Adrenal gland (tissue), 5 donors: ENCODE results near the gene DCP2.

Experiments used
- CTCF ChIP-seq, 6 experiments: fragments of 450-650 bp in 4 of 6; fragments of 200-600 bp in 2 of 6; sonication (generic) in 1 of 6; IDR thresholded peaks; 1 replicate in 5 of 6; 2 replicates in 1 of 6; pipeline versions ENCODE4 v1.5.1 to v1.8.0; 2016 to 2021; ENCODE audit warnings: antibody characterized with exemption in 6 of 6, mild to moderate bottlenecking in 2 of 6, moderate library complexity in 1 of 6
- POLR2A ChIP-seq, 2 donors: fragments of 450-650 bp; IDR thresholded peaks; one replicate each; pipeline ENCODE4 v1.6.1; 2017; ENCODE audit warnings: antibody characterized with exemption in 2 of 2, mild to moderate bottlenecking in 2 of 2, moderate library complexity in 1 of 2
- donor health status: DM: no; HTN: no; CAD: no.

GRCh38 chr5:113036321-113036720 is 59.7 kb downstream of the DCP2 start:
- no peak for TF ChIP-seq CTCF (IDR thresholded peaks at IDR 0.05)
- no peak for TF ChIP-seq POLR2A (IDR thresholded peaks at IDR 0.05)
